HTR-8/SVneo (cell line): ENCODE data around the gene ABCA13.

Experiments used
- DNase-seq: peaks from one replicate; pipeline ENCODE4 v3.0.0; 2011; ENCODE audit warnings: low spot score, mixed read lengths; ENCODE audit not compliant: insufficient read length
- FAIRE-seq: peaks from 2 replicates; lab custom pipeline; 2011; peaks lifted over from hg19 to GRCh38; lab: Jason Lieb, UNC

Gene ABCA13

GRCh38 chr7:48610705-48611104 is 439.4 kb downstream of the ABCA13 start:
- no peak for DNase-seq
- no peak for FAIRE-seq

DNA sequence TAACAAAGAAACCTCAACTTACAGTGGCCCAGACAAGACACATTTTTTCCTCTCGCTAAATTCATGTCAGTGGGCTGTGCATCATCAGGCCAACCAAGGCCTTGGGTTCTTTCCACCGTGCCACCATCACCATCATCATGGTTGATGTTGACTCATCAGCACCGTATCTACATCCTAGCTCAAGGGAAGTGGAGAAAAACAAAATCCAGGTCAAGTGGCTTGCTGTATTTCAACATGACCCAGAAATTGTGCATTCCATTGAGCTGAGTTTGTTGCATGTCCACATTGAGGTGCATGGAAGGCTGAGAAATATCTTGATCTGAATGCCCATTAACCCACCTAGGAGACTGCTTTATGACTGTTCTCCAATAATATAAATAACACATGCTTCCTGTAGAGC is 440.7 kb downstream of the ABCA13 start:
- no peak for DNase-seq

GRCh38 chr7:48617508-48617907 is 446.2 kb downstream of the ABCA13 start:
- no peak for DNase-seq
- no peak for FAIRE-seq

More for the DNA sequence above, 440.7 kb downstream of the ABCA13 start:
- FAIRE-seq = no peak

DNA sequence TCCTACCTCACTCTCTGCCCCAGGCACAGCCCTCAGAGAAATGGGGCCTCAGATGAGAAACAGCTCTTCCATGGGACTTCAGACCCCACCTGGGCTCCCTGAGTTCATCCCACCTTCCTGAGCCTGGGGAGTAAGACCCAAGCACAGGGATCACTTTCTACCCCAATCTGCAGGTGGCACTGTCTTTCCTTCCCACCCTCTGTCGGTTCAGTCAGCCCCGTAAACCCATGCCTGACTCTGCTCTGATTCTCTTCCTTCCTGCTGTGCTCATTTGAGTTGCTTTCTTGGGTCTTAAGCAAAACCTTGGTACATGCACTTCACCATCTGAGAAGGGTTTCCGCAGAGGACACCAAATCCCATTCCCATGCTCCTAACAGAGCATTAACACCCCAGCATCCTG is 446.7 kb downstream of the ABCA13 start:
- FAIRE-seq (no peak), DNase-seq (no peak)

DNA sequence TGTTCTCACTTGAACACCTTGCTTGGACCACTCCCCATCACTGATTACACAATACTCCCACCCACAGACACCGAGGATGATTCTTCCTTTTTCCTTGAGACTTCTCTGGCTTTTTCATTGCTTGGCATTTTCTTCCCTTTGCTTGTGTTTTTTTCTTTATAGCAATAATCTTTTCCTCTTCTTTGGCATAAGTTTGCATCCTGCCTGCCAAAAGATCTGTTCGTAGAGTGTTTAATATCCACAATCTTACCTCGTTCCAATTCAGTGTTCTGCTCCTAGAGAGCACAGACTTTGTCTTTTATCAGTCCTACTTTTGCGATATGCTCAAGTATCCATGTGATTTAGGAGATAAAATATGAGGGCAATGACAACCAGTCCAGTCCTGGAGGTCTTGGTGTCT is 449.8 kb downstream of the ABCA13 start:
- no peak for FAIRE-seq

GRCh38 chr7:48627164-48627563 is 455.9 kb downstream of the ABCA13 start:
- FAIRE-seq (no peak), DNase-seq (no peak)

More for the DNA sequence above, 449.8 kb downstream of the ABCA13 start:
- DNase-seq = no peak

- no peak for DNase-seq
- FAIRE-seq = no peak
Observed at GRCh38 chr7:48628793-48629349, 457.6 kb downstream of the ABCA13 start.

DNA sequence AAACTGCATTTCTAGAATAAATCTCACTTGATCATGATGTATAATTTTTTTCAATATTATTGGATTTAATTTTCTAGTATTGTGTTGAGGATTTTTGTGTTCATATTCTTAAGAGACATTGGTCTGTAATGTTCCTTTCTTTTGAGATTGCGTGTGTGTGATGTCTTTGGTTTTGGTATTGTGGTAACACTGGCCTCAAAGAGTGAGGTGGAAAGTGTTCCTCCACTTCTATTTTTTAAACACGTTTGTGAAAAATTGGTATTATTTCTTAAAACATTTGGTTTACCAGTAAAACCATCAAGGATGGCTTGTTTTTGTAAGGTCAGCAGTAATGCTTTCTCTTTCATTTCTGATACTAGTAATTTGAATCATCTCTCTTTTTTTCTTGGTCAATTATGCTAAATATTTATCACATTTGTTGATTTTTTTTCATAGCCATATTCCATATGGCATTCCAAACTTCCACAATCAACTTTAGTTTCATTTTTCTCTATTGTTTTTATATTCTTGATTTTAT is 462.9 kb downstream of the ABCA13 start:
- FAIRE-seq (no peak), DNase-seq (no peak)

GRCh38 chr7:48635796-48636195 is 464.5 kb downstream of the ABCA13 start:
- DNase-seq (no peak), FAIRE-seq (no peak)

GRCh38 chr7:48636391-48637015 is 465.2 kb downstream of the ABCA13 start:
- DNase-seq (no peak), FAIRE-seq (no peak)

GRCh38 chr7:48637382-48637781 is 466.1 kb downstream of the ABCA13 start:
- FAIRE-seq (no peak), DNase-seq (no peak)

GRCh38 chr7:48638041-48638440 is 466.8 kb downstream of the ABCA13 start:
- FAIRE-seq (no peak), DNase-seq (no peak)

DNA sequence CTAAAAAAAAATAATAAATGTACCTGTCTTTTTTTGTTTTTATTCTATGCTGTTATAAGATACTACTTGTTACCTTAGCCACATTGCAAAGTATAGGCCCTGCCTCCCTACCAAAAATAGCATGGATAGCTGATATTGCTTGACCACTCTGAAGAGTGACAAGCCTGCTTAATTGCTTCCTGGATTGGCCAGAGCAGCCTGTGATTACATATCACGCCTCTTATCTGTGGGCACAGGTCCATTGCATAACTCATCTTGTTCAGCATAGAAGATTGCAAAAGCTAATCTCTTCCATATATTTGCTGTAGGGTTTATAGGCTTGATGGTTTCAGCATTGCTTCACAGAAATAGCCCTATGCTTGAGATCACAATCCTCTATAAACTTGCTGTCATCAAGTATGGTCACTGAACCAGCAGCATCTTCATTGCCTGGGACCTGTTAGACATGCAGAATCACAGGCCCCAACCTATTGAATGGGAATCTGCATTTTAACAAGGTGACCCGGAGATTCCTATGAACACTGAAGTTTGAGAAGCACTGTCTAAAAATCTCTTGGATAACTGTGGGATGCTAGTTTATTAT is 472.3 kb downstream of the ABCA13 start:
- no peak for FAIRE-seq
- no peak for DNase-seq

DNA sequence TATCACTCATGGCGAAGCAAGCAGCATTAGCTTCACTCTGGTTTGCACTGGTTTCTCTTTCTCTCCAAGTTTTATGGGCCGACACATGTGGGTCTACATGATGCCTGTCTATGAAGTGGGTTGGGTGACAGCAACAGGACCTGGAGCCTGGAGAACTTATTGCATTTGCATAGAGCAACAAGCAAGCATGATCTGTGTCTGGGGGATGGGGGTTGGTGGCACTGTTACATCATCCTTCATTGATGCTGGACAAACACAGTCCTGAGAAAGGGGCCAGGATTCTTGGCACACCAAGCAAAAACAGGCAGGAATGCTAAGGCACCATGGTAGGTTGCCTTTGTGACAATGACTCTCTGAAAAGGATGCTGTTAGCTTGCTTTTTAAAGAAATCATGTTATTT is 486.9 kb downstream of the ABCA13 start:
- DNase-seq = no peak
- FAIRE-seq = no peak

DNA sequence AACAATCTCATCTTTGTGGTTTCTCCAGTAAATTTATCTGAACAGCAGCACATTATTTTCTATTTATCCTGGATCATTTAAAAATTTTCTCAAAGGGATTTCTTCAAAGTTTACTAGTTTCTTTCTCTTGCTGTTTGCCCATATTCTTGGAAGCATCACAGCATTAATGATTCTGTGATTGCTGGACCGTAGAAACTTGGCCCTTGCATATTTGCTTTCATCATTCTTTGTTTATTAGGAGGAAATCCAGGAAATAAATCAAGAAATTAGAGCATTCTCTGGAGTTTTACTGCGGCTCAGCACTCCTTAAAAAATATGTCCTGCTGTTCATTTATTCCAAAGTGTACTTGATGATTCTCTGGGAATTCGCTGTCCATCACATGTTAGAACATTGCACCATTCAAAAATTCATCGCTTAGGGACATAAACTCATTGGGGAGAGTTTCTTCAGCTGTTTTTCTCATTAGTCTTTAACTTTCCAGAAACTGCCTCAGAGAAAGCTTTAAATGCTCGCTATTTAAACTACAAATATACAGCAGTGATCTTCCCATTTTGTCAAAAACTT is 489.1 kb downstream of the ABCA13 start:
- DNase-seq = no peak
- FAIRE-seq = no peak

DNA sequence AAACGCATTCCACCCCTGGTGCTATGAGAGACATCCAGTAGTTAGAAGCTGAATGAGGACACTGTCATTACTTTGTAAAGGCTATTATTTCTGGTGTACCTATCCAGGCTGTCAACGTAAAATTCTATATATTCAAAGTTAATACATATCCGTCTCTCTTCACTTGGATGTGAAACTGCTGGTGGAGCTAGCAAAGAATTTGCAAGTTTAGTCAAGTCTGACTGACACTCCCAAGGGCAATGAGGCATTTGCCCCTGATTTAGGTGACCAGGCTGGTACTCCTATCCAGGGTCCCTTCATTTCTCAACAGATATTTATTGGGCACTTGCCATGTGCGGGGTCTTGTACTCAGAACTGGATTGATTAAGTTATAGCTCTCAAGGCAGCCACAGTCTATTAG is 493.0 kb downstream of the ABCA13 start:
- no peak for FAIRE-seq

GRCh38 chr7:48665353-48666135 is 494.3 kb downstream of the ABCA13 start:
- DNase-seq = no peak
- FAIRE-seq = no peak

More for the DNA sequence above, 493.0 kb downstream of the ABCA13 start:
- no peak for DNase-seq

DNA sequence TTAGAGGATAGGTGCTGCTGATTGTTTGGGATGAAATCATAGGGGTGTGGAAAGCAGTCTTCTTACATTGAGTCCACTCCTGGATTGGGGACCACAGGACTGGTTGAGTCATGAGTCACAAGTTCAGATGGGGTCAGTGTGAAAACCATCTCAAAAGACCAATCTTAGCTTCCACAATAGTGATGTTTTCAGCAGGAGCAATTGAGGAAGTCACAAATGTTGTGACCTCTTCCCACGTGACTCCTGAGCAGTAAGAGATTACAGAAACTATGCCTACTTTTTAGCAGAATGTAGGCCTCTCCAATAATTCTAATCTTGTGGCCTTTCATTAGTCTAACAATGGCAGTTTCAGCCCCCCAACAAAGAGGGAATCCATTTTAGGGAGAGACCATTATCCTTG is 496.1 kb downstream of the ABCA13 start:
- DNase-seq (no peak), FAIRE-seq (no peak)

DNA sequence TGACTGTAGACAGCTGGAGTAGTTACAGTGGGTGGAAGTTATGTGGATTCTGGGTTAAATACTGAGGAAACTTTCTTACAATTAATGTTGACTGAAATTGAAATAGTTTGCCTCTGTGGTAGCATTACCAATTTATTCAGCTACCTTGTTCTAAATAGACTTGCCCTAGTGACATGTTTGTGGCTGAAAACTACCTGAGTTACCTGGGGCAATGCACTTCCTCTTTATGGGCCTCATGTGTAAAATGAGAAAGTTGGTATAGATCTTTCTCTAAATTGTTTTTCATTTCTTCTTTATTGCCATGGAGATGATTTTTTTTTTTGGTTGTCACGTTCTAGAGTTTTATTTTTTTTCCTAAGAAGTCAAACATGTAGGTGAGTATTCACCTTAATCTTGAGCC is 500.4 kb downstream of the ABCA13 start:
- FAIRE-seq (no peak), DNase-seq (no peak)

GRCh38 chr7:48681006-48681405 is 509.7 kb downstream of the ABCA13 start:
- DNase-seq (no peak), FAIRE-seq (no peak)

GRCh38 chr7:48691788-48692187 is 520.5 kb downstream of the ABCA13 start:
- FAIRE-seq (no peak), DNase-seq (no peak)
